SK-N-SH treated with all-trans-retinoic acid at 6 μM for 48 hours (cell line): ENCODE measurements around the gene SEMA5B.

ENCODE experiments used
- ATAC-seq: fragments of 200-7000 bp; cut with Tn5 transposase; 3 replicates; pipeline ENCODE4 v1.9.1; 2020; ENCODE audit warnings: mild to moderate bottlenecking, moderate library complexity
- ARNTL ChIP-seq: fragments of 450-650 bp; formaldehyde crosslinking; IDR thresholded peaks from 2 replicates; pipeline ENCODE4 v1.5.0; 2020; ENCODE audit warnings: low read depth, mild to moderate bottlenecking, moderate library complexity, borderline replicate concordance
- BACH2 ChIP-seq: fragments of 250-450 bp; sonication (Bioruptor Pico); IDR thresholded peaks from 2 replicates; pipeline ENCODE4 v1.9.0; 2021; ENCODE audit warnings: mild to moderate bottlenecking, borderline replicate concordance
- CSDC2 ChIP-seq: fragments of 250-450 bp; sonication (Bioruptor Pico); IDR thresholded peaks from 2 replicates; pipeline ENCODE4 v1.5.0; 2020; ENCODE audit warnings: mild to moderate bottlenecking, moderate library complexity
- CSRNP3 ChIP-seq: fragments of 250-450 bp; sonication (Bioruptor Pico); IDR thresholded peaks from 2 replicates; pipeline ENCODE4 v1.5.1; 2021; ENCODE audit warnings: mild to moderate bottlenecking, moderate library complexity
- GLIS3 ChIP-seq: fragments of 250-450 bp; sonication (Bioruptor Pico); IDR thresholded peaks from 2 replicates; pipeline ENCODE4 v1.5.0; 2020; ENCODE audit warnings: mild to moderate bottlenecking, moderate library complexity
- ISL1 ChIP-seq: fragments of 250-450 bp; sonication (Bioruptor Pico); IDR thresholded peaks from 2 replicates; pipeline ENCODE4 v2.1.2; 2022; ENCODE audit warnings: mild to moderate bottlenecking, moderate library complexity
- OSR1 ChIP-seq: fragments of 250-450 bp; sonication (Bioruptor Pico); IDR thresholded peaks from 2 replicates; pipeline ENCODE4 v1.8.0; 2022; ENCODE audit warnings: moderate library complexity, mild to moderate bottlenecking, inconsistent platforms
- PATZ1 ChIP-seq: fragments of 250-450 bp; sonication (Bioruptor Pico); IDR thresholded peaks from 2 replicates; pipeline ENCODE4 v1.8.0; 2020; ENCODE audit warnings: mild to moderate bottlenecking, moderate library complexity, borderline replicate concordance
- POU6F1 ChIP-seq: fragments of 250-450 bp; sonication (Bioruptor Pico); IDR thresholded peaks from 2 replicates; pipeline ENCODE4 v1.8.0; 2021; ENCODE audit warnings: low read depth, mild to moderate bottlenecking, moderate library complexity, borderline replicate concordance
- PPARA ChIP-seq: fragments of 250-450 bp; sonication (Bioruptor Pico); IDR thresholded peaks from 2 replicates; pipeline ENCODE4 v1.5.0; 2020; ENCODE audit warnings: mild to moderate bottlenecking, borderline replicate concordance
- RARB ChIP-seq: fragments of 250-450 bp; sonication (Bioruptor Pico); IDR thresholded peaks from 2 replicates; pipeline ENCODE4 v1.8.0; 2021; ENCODE audit warnings: mild to moderate bottlenecking, moderate library complexity
- SNAI2 ChIP-seq: fragments of 250-450 bp; sonication (Bioruptor Pico); IDR thresholded peaks from 2 replicates; pipeline ENCODE4 v1.5.0; 2020; ENCODE audit warnings: mild to moderate bottlenecking, moderate library complexity
- TCF4 ChIP-seq: fragments of 250-450 bp; sonication (Bioruptor Pico); IDR thresholded peaks from 2 replicates; pipeline ENCODE4 v1.8.0; 2021; ENCODE audit warnings: mild to moderate bottlenecking, moderate library complexity, borderline replicate concordance
- TOX ChIP-seq: fragments of 250-450 bp; sonication (Bioruptor Pico); IDR thresholded peaks from 2 replicates; pipeline ENCODE4 v1.8.0; 2021; ENCODE audit warnings: mild to moderate bottlenecking, moderate library complexity, borderline replicate concordance
- ZC3H10 ChIP-seq: fragments of 250-450 bp; sonication (Bioruptor Pico); IDR thresholded peaks from 2 replicates; pipeline ENCODE4 v1.5.1; 2021; ENCODE audit warnings: mild to moderate bottlenecking, moderate library complexity
- ZFP3 ChIP-seq: fragments of 250-450 bp; sonication (Bioruptor Pico); IDR thresholded peaks from 2 replicates; pipeline ENCODE4 v1.5.0; 2020; ENCODE audit warnings: mild to moderate bottlenecking, moderate library complexity
- ZFP30 ChIP-seq: fragments of 450-650 bp; formaldehyde crosslinking; IDR thresholded peaks from 2 replicates; pipeline ENCODE4 v1.5.0; 2022; ENCODE audit warnings: mild to moderate bottlenecking, moderate library complexity
- ZNF565 ChIP-seq: fragments of 450-650 bp; formaldehyde crosslinking; conservative IDR thresholded peaks from 2 replicates; pipeline ENCODE4 v1.5.0; 2020; ENCODE audit warnings: low read depth, mild to moderate bottlenecking, moderate library complexity
- ZNF70 ChIP-seq: fragments of 450-650 bp; formaldehyde crosslinking; IDR thresholded peaks from 2 replicates; pipeline ENCODE4 v1.5.0; 2020; ENCODE audit warnings: mild to moderate bottlenecking, moderate library complexity
- ZNF8 ChIP-seq: fragments of 450-650 bp; formaldehyde crosslinking; IDR thresholded peaks from 2 replicates; pipeline ENCODE4 v1.5.0; 2020; ENCODE audit warnings: mild to moderate bottlenecking, moderate library complexity

SEMA5B gene

GRCh38 chr3:122978569-122978968, 49.0 kb downstream of the SEMA5B start:
- ATAC-seq = no peak
- TF ChIP-seq CSRNP3 (CRISPR knock-in tag) = no peak
- no peak for TF ChIP-seq POU6F1 (CRISPR knock-in tag)
- no peak for TF ChIP-seq PPARA (CRISPR knock-in tag)
- TF ChIP-seq TOX (CRISPR knock-in tag) = no peak
- TF ChIP-seq BACH2 = no peak
- no peak for TF ChIP-seq ZC3H10 (CRISPR knock-in tag)
- TF ChIP-seq SNAI2 (CRISPR knock-in tag) = no peak
- no peak for TF ChIP-seq ISL1 (CRISPR knock-in tag)
- TF ChIP-seq ZNF8 (CRISPR knock-in tag) = no peak
- no peak for TF ChIP-seq OSR1 (CRISPR knock-in tag)

- ATAC-seq = peak; percentile 62
- no peak for TF ChIP-seq CSDC2 (CRISPR knock-in tag)
- TF ChIP-seq ARNTL (CRISPR knock-in tag) = no peak
- no peak for TF ChIP-seq PPARA (CRISPR knock-in tag)
- no peak for TF ChIP-seq RARB (CRISPR knock-in tag)
- TF ChIP-seq GLIS3 (CRISPR knock-in tag) = no peak
- TF ChIP-seq PATZ1 = no peak; the same call in 1 of the 2 replicates
- TF ChIP-seq ZFP30 = no peak
- no peak for TF ChIP-seq ZNF565 (CRISPR knock-in tag)
- TF ChIP-seq BACH2 = no peak
- no peak for TF ChIP-seq ISL1 (CRISPR knock-in tag)
- TF ChIP-seq ZNF8 (CRISPR knock-in tag) = no peak
- no peak for TF ChIP-seq TOX (CRISPR knock-in tag)
- TF ChIP-seq CSRNP3 (CRISPR knock-in tag) = no peak
- TF ChIP-seq ZFP3 (CRISPR knock-in tag) = no peak
- no peak for TF ChIP-seq SNAI2 (CRISPR knock-in tag)
- no peak for TF ChIP-seq TCF4 (CRISPR knock-in tag)
- TF ChIP-seq ZNF70 (CRISPR knock-in tag) = no peak
- TF ChIP-seq POU6F1 (CRISPR knock-in tag) = no peak
- no peak for TF ChIP-seq OSR1 (CRISPR knock-in tag)
- no peak for TF ChIP-seq ZC3H10 (CRISPR knock-in tag)
Measured at GRCh38 chr3:122977746-122978466, 49.7 kb downstream of the SEMA5B start.

GRCh38 chr3:122975924-122976293, 51.7 kb downstream of the SEMA5B start:
- no peak for TF ChIP-seq TCF4 (CRISPR knock-in tag)
- no peak for TF ChIP-seq OSR1 (CRISPR knock-in tag)
- peak; percentile 18 for ATAC-seq
